Heart right ventricle (tissue), 16 donors: ENCODE data around the gene PAQR5. TPM values are rescaled to one million over a fixed set of nuclear protein-coding genes. Genes with fewer than 3 reads are reported as not detected.

Experiments
- ATAC-seq, 8 donors: fragments of 200-7000 bp; cut with Tn5 transposase; one replicate each; pipeline ENCODE4 v1.9.1; 2020; ENCODE audit warnings: mild to moderate bottlenecking in 8 of 8, moderate library complexity in 8 of 8, moderate number of reproducible peaks in 1 of 8
- DNase-seq, 2 donors: peaks; one replicate each; pipeline ENCODE4 v3.0.0-alpha.2; 2020
- H3K27ac ChIP-seq, 10 donors: fragments of 200-600 bp; sonication (generic) in 2 of 10; one replicate each; pipeline versions ENCODE4 v1.5.0 to v1.8.0; 2020 to 2022; ENCODE audit warnings: mild to moderate bottlenecking in 3 of 10
- H3K27me3 ChIP-seq, 7 donors: fragments of 200-600 bp; one replicate each; pipeline ENCODE4 v1.8.0; 2021 to 2022; ENCODE audit warnings: mild to moderate bottlenecking in 2 of 7
- H3K36me3 ChIP-seq, 9 donors: fragments of 200-600 bp; sonication (generic) in 1 of 9; one replicate each; pipeline versions ENCODE4 v1.5.0 to v1.8.0; 2020 to 2022; ENCODE audit warnings: mild to moderate bottlenecking in 2 of 9
- H3K4me1 ChIP-seq, 9 donors: fragments of 200-600 bp; sonication (generic) in 1 of 9; one replicate each; pipeline versions ENCODE4 v1.5.0 to v1.8.0; 2020 to 2022; ENCODE audit warnings: mild to moderate bottlenecking in 4 of 9
- H3K4me3 ChIP-seq, 10 donors: fragments of 200-600 bp; sonication (generic) in 2 of 10; one replicate each; pipeline versions ENCODE4 v1.5.0 to v1.8.0; 2020 to 2022; ENCODE audit warnings: mild to moderate bottlenecking in 7 of 10, moderate library complexity in 2 of 10
- H3K9me3 ChIP-seq, 11 donors: fragments of 200-600 bp in 10 of 11; sonication (generic) in 2 of 11; one replicate each; pipeline versions ENCODE4 v1.5.0 to v1.8.0; 2013 to 2022; ENCODE audit warnings: mild to moderate bottlenecking in 2 of 11, control low read depth in 1 of 11, moderate library complexity in 1 of 11
- CTCF ChIP-seq, 9 donors: fragments of 200-600 bp; sonication (generic) in 2 of 9; IDR thresholded peaks; one replicate each; pipeline versions ENCODE4 v1.5.0 to v1.8.0; 2021 to 2022; ENCODE audit warnings: antibody characterized with exemption in 9 of 9, mild to moderate bottlenecking in 5 of 9, moderate library complexity in 1 of 9
- WGBS, 2 donors: extraction: QIAGEN DNeasy Blood & Tissue Kit; methylation state at CpG; one replicate each; pipeline ENCODE4 v1.1.7; 2013; ENCODE audit warnings: inconsistent platforms in 1 of 2; 5-methylcytosine and 5-hydroxymethylcytosine counted together
- intact Hi-C, 10 donors: fragments of 100-400 bp; cut with DNase I; formaldehyde crosslinking; loops; one replicate each; pipeline versions ENCODE4 v1.11.1 to v1.14.2; 2022
- polyA plus RNA-seq, 2 donors: library from polyadenylated mRNA; stranded (reverse); fragments of 200-250 nt; gene quantifications; one replicate each; pipeline ENCODE4 v1.2.3, GENCODE V29; 2013
- total RNA-seq, 10 donors: library from RNA; stranded (reverse); fragmentation: NEBNext Ultra II Directional in 3 of 10; extraction: Animal tissue kit (Norgen Biotek cat#: 25700) in 3 of 10; gene quantifications; one replicate each; pipeline versions ENCODE4 v1.2.1 to v1.2.4, GENCODE V29; 2021 to 2023
- donor health status: Arrhythmogenic right ventricular cardiomyopathy.
- donor health status: ischemic (EF 13 %, LVEDD 7.1; RV severe dilation, severe dysfunction).
- donor health status: healthy with polysubstance abuse.
- donor health status: DM: no; HTN: yes; CAD: no.
- donor health status: DM: no; HTN: no; CAD: no.
- donor health status: ischemic (EF 25% LVEDD 6.9; RV normal size, moderate dysfunction).
- donor health status: ischemic (EF 25% LVEDD 5.7; RV mildly dilated, moderate dysfunction).
- donor health status: healthy.
- donor health status: DM: yes; HTN: yes; CAD: no.
- donor health status: Ischemic cardiomyopathy.
- donor health status: ischemic (EF 35%, LVEDD 5.7; RV mildly dilated, moderate dysfunction).
- donor health status: nonischemic (EF 11% LVEDD 7.7; RV severe dilation, severe dysfunction).
- donor health status: DM: yes; HTN: yes; CAD: no.
- donor health status: PGD.
- donor health status: ischemic (EF 29% LVEDD 5.4; RV normal size, mild dysfunction).
- donor health status: nonischemic (EF 23%, LVEDD 6.1; RV moderate dilation, normal function).

The PAQR5 gene
- total and polyA plus RNA-seq, 12 donors: 0.32 to 1.0 (median 0.60) TPM

- intact Hi-C loops: loop anchor here (1.0 to 10.0 kb wide), 9 partner anchors 119 to 337 kb away; partner anchors contain the start of gene GLCE (in 2 of the 10)
- H3K4me1 ChIP-seq: peaks cover 0 to 14% (median 9%) of the 10 kb centered on the region in 9 donors
- no peak for TF ChIP-seq CTCF (IDR thresholded peaks at IDR 0.05)
- no peak for DNase-seq
- 53 to 61% methylated on average over 11 of the region's 11 CpGs for WGBS, 2 donors
- ATAC-seq: peak in 1 of 8 donors; percentile 7
- H3K36me3 ChIP-seq: no peaks in the 10 kb centered on the region
- no peaks in the 10 kb centered on the region for H3K9me3 ChIP-seq
- H3K27ac ChIP-seq: no peak overlapping the region
- H3K27me3 ChIP-seq: peaks cover 0 to 13% (median 0%) of the 10 kb centered on the region in 7 donors
- peak overlapping the region in 2 of 10 donors; percentile 16 to 24 for H3K4me3 ChIP-seq
Observed at GRCh38 chr15:69393831-69394491, 95.2 kb downstream of the PAQR5 start.

- Histone ChIP-seq H3K36me3 (no peaks in the 10 kb centered on the region), H3K4me3 (peak overlapping the region in 3 of 10 donors; percentile 10 to 24 (median 16)), H3K9me3 (no peaks in the 10 kb centered on the region), H3K27me3 (peaks cover 0 to 13% (median 0%) of the 10 kb centered on the region in 7 donors), H3K27ac (no peak overlapping the region), H3K4me1 (peaks cover 0 to 14% (median 9%) of the 10 kb centered on the region in 9 donors)
- TF ChIP-seq CTCF (IDR thresholded peaks at IDR 0.05): peak; percentile 94 to 99 (median 97)
- intact Hi-C loops: loop anchor here (1.0 to 10.0 kb wide), 9 partner anchors 120 to 337 kb away; partner anchors contain the start of gene GLCE (in 3 of the 10)
- peak; percentile 88 to 93 (median 91) for ATAC-seq
- 24 to 27% methylated on average over 36 of the region's 36 CpGs for WGBS, 2 donors
- DNase-seq: peak; percentile 81 to 87
Observed at GRCh38 chr15:69394556-69395282, 96.0 kb downstream of the PAQR5 start.

- ATAC-seq (no peak), DNase-seq (no peak)
- no peak overlapping the region for H3K4me3 ChIP-seq
- H3K9me3 ChIP-seq: no peaks in the 10 kb centered on the region
- no peak for TF ChIP-seq CTCF (IDR thresholded peaks at IDR 0.05)
- H3K4me1 ChIP-seq: peaks cover 0 to 14% (median 9%) of the 10 kb centered on the region in 9 donors
- intact Hi-C loops: loop anchor here (1.0 to 10.0 kb wide), 7 partner anchors 121 to 337 kb away; partner anchors contain the start of gene GLCE (in 2 of the 10)
- peaks cover 0 to 13% (median 0%) of the 10 kb centered on the region in 7 donors for H3K27me3 ChIP-seq
- 90 to 94% methylated on average over 10 of the region's 10 CpGs for WGBS, 2 donors
- H3K36me3 ChIP-seq: no peaks in the 10 kb centered on the region
- H3K27ac ChIP-seq: no peak overlapping the region
Observed at GRCh38 chr15:69395460-69395859, 96.7 kb downstream of the PAQR5 start.

- no peak overlapping the region for H3K27ac ChIP-seq
- DNase-seq (no peak), ATAC-seq (no peak)
- no peaks in the 10 kb centered on the region for H3K9me3 ChIP-seq
- peaks cover 0 to 14% (median 9%) of the 10 kb centered on the region in 9 donors for H3K4me1 ChIP-seq
- no peaks in the 10 kb centered on the region for H3K36me3 ChIP-seq
- H3K4me3 ChIP-seq: no peak overlapping the region
- peaks cover 0 to 13% (median 0%) of the 10 kb centered on the region in 7 donors for H3K27me3 ChIP-seq
- no peak for TF ChIP-seq CTCF (IDR thresholded peaks at IDR 0.05)
- WGBS, 2 donors: 84 to 89% methylated on average over 5 of the region's 5 CpGs
- intact Hi-C loops: loop anchor here (1.0 to 10.0 kb wide), 7 partner anchors 121 to 337 kb away; partner anchors contain the start of gene GLCE (in 2 of the 10)
Observed at GRCh38 chr15:69395991-69396390, 97.3 kb downstream of the PAQR5 start.
